Upper lobe of left lung (tissue), 6 donors: ENCODE data around the gene KIF13A. TPM values are rescaled to one million over a fixed set of nuclear protein-coding genes. Genes with fewer than 3 reads are reported as not detected.

Source experiments
- ATAC-seq, 2 donors: fragments of 200-7000 bp; cut with Tn5 transposase; one replicate each; pipeline ENCODE4 v1.9.1; 2022; ENCODE audit warnings: mild to moderate bottlenecking in 2 of 2, moderate library complexity in 2 of 2; ENCODE audit not compliant: low FRiP score in 2 of 2
- DNase-seq, 2 donors: peaks; one replicate each; pipeline ENCODE4 v3.0.0-alpha.2; 2019 to 2020
- H3K27ac ChIP-seq, 4 donors: fragments of 200-600 bp; sonication (generic); one replicate each; pipeline ENCODE4 v1.5.1; 2016 to 2019
- H3K27me3 ChIP-seq, 4 donors: fragments of 200-600 bp; sonication (generic); one replicate each; pipeline ENCODE4 v1.5.1; 2017 to 2019
- H3K36me3 ChIP-seq, 4 donors: fragments of 200-600 bp; sonication (generic); one replicate each; pipeline ENCODE4 v1.5.1; 2016 to 2019
- H3K4me1 ChIP-seq, 4 donors: fragments of 200-600 bp; sonication (generic); one replicate each; pipeline ENCODE4 v1.5.1; 2018 to 2019
- H3K4me3 ChIP-seq, 4 donors: fragments of 200-600 bp; sonication (generic); one replicate each; pipeline ENCODE4 v1.5.1; 2017 to 2019; ENCODE audit warnings: mild to moderate bottlenecking in 2 of 4, moderate library complexity in 1 of 4
- H3K9me3 ChIP-seq, 4 donors: fragments of 200-600 bp; sonication (generic); one replicate each; pipeline ENCODE4 v1.5.1; 2018 to 2019
- CTCF ChIP-seq, 6 experiments: fragments of 450-650 bp in 4 of 6; fragments of 200-600 bp in 2 of 6; sonication (generic) in 2 of 6; IDR thresholded peaks; one replicate each; pipeline ENCODE4 v1.5.1; 2016 to 2019; ENCODE audit warnings: antibody characterized with exemption in 6 of 6
- EP300 ChIP-seq, 4 donors: sonication (generic); formaldehyde crosslinking; IDR thresholded peaks; one replicate each; pipeline ENCODE4 v1.5.1; 2017; ENCODE audit warnings: antibody characterized with exemption in 4 of 4, control low read depth in 2 of 4
- POLR2A ChIP-seq, 4 donors: fragments of 450-650 bp; IDR thresholded peaks; one replicate each; pipeline ENCODE4 v1.5.1; 2016 to 2017; ENCODE audit warnings: antibody characterized with exemption in 4 of 4, mild to moderate bottlenecking in 2 of 4
- POLR2AphosphoS5 ChIP-seq, 2 donors: sonication (generic); formaldehyde crosslinking; IDR thresholded peaks; one replicate each; pipeline ENCODE4 v1.5.1; 2017; ENCODE audit warnings: antibody characterized with exemption in 2 of 2
- WGBS, 2 donors: methylation state at CpG; one replicate each; pipeline ENCODE4 v1.1.5; 2017 to 2018; 5-methylcytosine and 5-hydroxymethylcytosine counted together
- total RNA-seq, 6 donors: library from RNA; depleted of rRNA in 4 of 6; stranded (reverse); fragments of >200 nt in 4 of 6; gene quantifications; one replicate each; pipeline versions ENCODE4 v1.1.0 to v1.2.1, GENCODE V29; 2016 to 2021
- donor health status: DM: no; HTN: no; CAD: no; lungs with moderate emphysema.
- donor health status: DM: no; HTN: yes; CAD: no; lungs with severe emphysema.

KIF13A gene
- total RNA-seq, 6 donors from 2014 or later = 35.8 to 59.9 (median 49.0) TPM

- peaks cover 0 to 80% (median 39%) of the 10 kb centered on the region in 4 donors for H3K36me3 ChIP-seq
- ATAC-seq (no peak), DNase-seq (no peak)
- WGBS, 2 donors = 92 to 95% methylated on average over 5 of the region's 5 CpGs
- no peaks in the 10 kb centered on the region for H3K9me3 ChIP-seq
- TF ChIP-seq POLR2A (IDR thresholded peaks at IDR 0.05) (no peak), POLR2AphosphoS5 (IDR thresholded peaks at IDR 0.05) (no peak), CTCF (IDR thresholded peaks at IDR 0.05) (no peak), EP300 (IDR thresholded peaks at IDR 0.05) (no peak)
- H3K27ac ChIP-seq = no peak overlapping the region
- no peak overlapping the region for H3K4me3 ChIP-seq
- H3K4me1 ChIP-seq = peaks cover 0 to 3% (median 0%) of the 10 kb centered on the region in 4 donors
- no peaks in the 10 kb centered on the region for H3K27me3 ChIP-seq
Observed at GRCh38 chr6:17803409-17803808, 184.0 kb downstream of the KIF13A start.

GRCh38 chr6:17798477-17799154 is 188.8 kb downstream of the KIF13A start:
- no peaks in the 10 kb centered on the region for H3K27me3 ChIP-seq
- H3K4me3 ChIP-seq = no peak overlapping the region
- no peaks in the 10 kb centered on the region for H3K4me1 ChIP-seq
- H3K9me3 ChIP-seq = no peaks in the 10 kb centered on the region
- WGBS, 2 donors = 79 to 92% methylated on average over 2 of the region's 2 CpGs
- H3K36me3 ChIP-seq = peaks cover 9 to 95% (median 73%) of the 10 kb centered on the region in 4 donors
- DNase-seq (no peak), ATAC-seq (no peak)
- H3K27ac ChIP-seq = no peak overlapping the region
- TF ChIP-seq EP300 (IDR thresholded peaks at IDR 0.05) = no peak
- TF ChIP-seq CTCF (IDR thresholded peaks at IDR 0.05) = no peak
- no peak for TF ChIP-seq POLR2A (IDR thresholded peaks at IDR 0.05)
- no peak for TF ChIP-seq POLR2AphosphoS5 (IDR thresholded peaks at IDR 0.05)

- H3K4me1 ChIP-seq = no peaks in the 10 kb centered on the region
- no peaks in the 10 kb centered on the region for H3K9me3 ChIP-seq
- peaks cover 14 to 85% (median 42%) of the 10 kb centered on the region in 4 donors for H3K36me3 ChIP-seq
- no peak for DNase-seq
- H3K27ac ChIP-seq = no peak overlapping the region
- no peak for TF ChIP-seq POLR2A (IDR thresholded peaks at IDR 0.05)
- H3K4me3 ChIP-seq = no peak overlapping the region
- no peaks in the 10 kb centered on the region for H3K27me3 ChIP-seq
- ATAC-seq = no peak
Observed at GRCh38 chr6:17790489-17790888, 196.9 kb downstream of the KIF13A start.

- no peak for TF ChIP-seq POLR2A (IDR thresholded peaks at IDR 0.05)
- TF ChIP-seq EP300 (IDR thresholded peaks at IDR 0.05) = no peak
- no peak for TF ChIP-seq CTCF (IDR thresholded peaks at IDR 0.05)
Observed at GRCh38 chr6:17785094-17785787, 202.2 kb downstream of the KIF13A start.

GRCh38 chr6:17780061-17780460 is 207.4 kb downstream of the KIF13A start:
- H3K9me3 ChIP-seq = no peaks in the 10 kb centered on the region
- no peaks in the 10 kb centered on the region for H3K4me1 ChIP-seq
- no peak for DNase-seq
- TF ChIP-seq POLR2AphosphoS5 (IDR thresholded peaks at IDR 0.05) (no peak), POLR2A (IDR thresholded peaks at IDR 0.05) (no peak), EP300 (IDR thresholded peaks at IDR 0.05) (no peak), CTCF (IDR thresholded peaks at IDR 0.05) (no peak)
- no peak overlapping the region for H3K4me3 ChIP-seq
- no peak for ATAC-seq
- H3K27me3 ChIP-seq = no peaks in the 10 kb centered on the region
- 85 to 91% methylated on average over 2 of the region's 2 CpGs for WGBS, 2 donors
- H3K27ac ChIP-seq = no peak overlapping the region
- peaks cover 39 to 98% (median 75%) of the 10 kb centered on the region in 4 donors for H3K36me3 ChIP-seq

More at GRCh38 chr6:17785094-17785787, 202.2 kb downstream of the KIF13A start:
- ATAC-seq (no peak), DNase-seq (no peak)
- H3K27ac ChIP-seq = no peak overlapping the region
- 93 to 98% methylated on average over 7 of the region's 7 CpGs for WGBS, 2 donors
- H3K4me3 ChIP-seq = no peak overlapping the region
- no peaks in the 10 kb centered on the region for H3K27me3 ChIP-seq
- H3K9me3 ChIP-seq = no peaks in the 10 kb centered on the region
- peaks cover 24 to 99% (median 55%) of the 10 kb centered on the region in 4 donors for H3K36me3 ChIP-seq
- H3K4me1 ChIP-seq = no peaks in the 10 kb centered on the region
